Smooth muscle cell of the brain vasculature (primary cell): ENCODE data around the gene POTEE.
"Not testable (repeated sequence)": the region's sequence is repeated elsewhere in the genome, so short reads cannot be mapped to it uniquely, and the experiment has no call there.

Source experiments
- DNase-seq: peaks from one replicate; pipeline ENCODE4 v3.0.0-alpha.2; 2012; ENCODE audit warnings: low read depth, low spot score

The POTEE gene

GRCh38 chr2:131209030-131209772 lies at the start of gene POTEE:
Gene POTEE, plus strand, starts transcription at chr2:131209536. Its CDS starts 8,867 bp downstream, at chr2:131218403.
- not testable (repeated sequence) for DNase-seq

GRCh38 chr2:131165562-131165961 lies 43.8 kb upstream of the POTEE start:
- DNase-seq = not testable (repeated sequence)

GRCh38 chr2:131168538-131168937 lies 40.8 kb upstream of the POTEE start:
- DNase-seq = no peak

- not testable (repeated sequence) for DNase-seq
Measured at GRCh38 chr2:131178050-131178449, 31.3 kb upstream of the POTEE start.

GRCh38 chr2:131178721-131179418 lies 30.5 kb upstream of the POTEE start:
- DNase-seq = not testable (repeated sequence)

- DNase-seq = not testable (repeated sequence)
Measured at GRCh38 chr2:131181451-131181850, 27.9 kb upstream of the POTEE start.

GRCh38 chr2:131193421-131193820 lies 15.9 kb upstream of the POTEE start:
- DNase-seq = not testable (repeated sequence)

- not testable (repeated sequence) for DNase-seq
Measured at GRCh38 chr2:131196186-131196585, 13.2 kb upstream of the POTEE start.

GRCh38 chr2:131201098-131201497 lies 8.2 kb upstream of the POTEE start:
- no peak for DNase-seq

GRCh38 chr2:131207839-131208238 lies 1.5 kb upstream of the POTEE start:
- not testable (repeated sequence) for DNase-seq

GRCh38 chr2:131209773-131210104 lies 403 bp downstream of the POTEE start:
- not testable (repeated sequence) for DNase-seq

GRCh38 chr2:131210434-131211211 lies 1.3 kb downstream of the POTEE start:
- not testable (repeated sequence) for DNase-seq

GRCh38 chr2:131217238-131217986 lies 8.1 kb downstream of the POTEE start:
- not testable (repeated sequence) for DNase-seq

- not testable (repeated sequence) for DNase-seq
Measured at GRCh38 chr2:131235543-131236449, 26.5 kb downstream of the POTEE start.
